ENCODE results near the gene CCDC74A.
"Not testable (repeated sequence)": the region's sequence is repeated elsewhere in the genome, so short reads cannot be mapped to it uniquely, and the experiment has no call there.

Gene CCDC74A

GRCh38 chr2:131529864-131530445, 2.3 kb downstream of the CCDC74A start:
- DNase-seq = not testable (repeated sequence)

DNA sequence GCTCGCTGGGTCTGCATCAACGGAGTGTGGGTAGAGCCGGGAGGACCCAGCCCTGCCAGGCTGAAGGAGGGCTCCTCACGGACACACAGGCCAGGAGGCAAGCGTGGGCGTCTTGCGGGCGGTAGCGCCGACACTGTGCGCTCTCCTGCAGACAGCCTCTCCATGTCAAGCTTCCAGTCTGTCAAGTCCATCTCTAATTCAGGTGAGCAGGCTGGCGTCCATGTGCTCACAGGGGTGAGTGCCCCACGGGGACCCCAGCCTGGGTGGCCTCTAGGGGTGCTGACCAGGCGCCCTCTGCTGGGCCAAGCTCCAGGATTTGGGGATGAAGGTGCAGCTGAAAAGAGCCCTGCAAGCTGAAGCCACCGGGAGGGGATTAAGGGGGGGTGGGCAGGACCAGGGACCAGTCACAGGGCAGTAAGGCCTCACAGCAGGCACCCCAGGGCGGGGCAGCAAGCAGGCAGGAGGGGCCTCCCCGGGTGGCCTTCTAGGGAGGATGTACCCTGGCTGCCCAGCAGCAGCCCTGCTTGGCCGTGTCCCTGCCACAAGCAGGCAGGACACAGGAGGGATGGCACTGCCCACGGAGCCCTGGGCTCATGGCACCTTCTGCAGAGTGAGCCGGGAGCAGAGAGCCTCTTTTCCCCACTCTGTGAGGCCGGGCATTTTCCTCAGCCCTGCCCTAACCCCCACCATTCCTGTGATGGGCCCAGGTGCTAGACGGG, 3.1 kb downstream of the CCDC74A start:
- DNase-seq = not testable (repeated sequence)

DNA sequence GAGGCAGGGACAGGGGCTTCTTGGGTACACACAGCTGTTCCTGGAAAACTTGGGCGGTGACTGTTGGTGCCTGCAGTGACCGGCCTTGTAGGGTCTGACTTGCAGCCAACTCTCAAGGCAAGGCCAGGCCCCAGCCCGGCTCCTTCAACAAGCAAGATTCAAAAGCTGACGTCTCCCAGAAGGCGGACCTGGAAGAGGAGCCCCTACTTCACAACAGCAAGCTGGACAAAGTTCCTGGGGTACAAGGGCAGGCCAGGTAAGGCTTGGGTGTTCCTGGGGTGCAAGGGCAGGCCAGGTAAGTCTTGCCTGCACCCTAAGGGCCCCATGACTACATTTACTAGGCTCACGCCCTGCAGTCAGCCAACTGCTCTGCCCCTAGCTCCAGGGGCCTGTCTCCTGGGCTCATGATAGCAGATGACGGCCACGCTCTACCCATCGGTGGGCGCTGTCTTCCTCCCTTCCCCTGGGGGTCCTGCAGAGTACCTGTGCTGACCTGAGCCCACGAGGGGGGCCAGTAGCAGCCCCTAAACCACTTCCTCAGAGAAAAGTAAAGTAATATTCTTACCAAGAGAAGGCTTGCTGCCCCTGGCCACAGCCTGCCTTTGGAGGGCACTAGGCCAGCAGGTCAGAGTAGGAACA, 4.0 kb downstream of the CCDC74A start:
- not testable (repeated sequence) for DNase-seq

- not testable (repeated sequence) for DNase-seq
These were observed 5.3 kb downstream of the CCDC74A start for GRCh38 chr2:131532723-131533608.

DNA sequence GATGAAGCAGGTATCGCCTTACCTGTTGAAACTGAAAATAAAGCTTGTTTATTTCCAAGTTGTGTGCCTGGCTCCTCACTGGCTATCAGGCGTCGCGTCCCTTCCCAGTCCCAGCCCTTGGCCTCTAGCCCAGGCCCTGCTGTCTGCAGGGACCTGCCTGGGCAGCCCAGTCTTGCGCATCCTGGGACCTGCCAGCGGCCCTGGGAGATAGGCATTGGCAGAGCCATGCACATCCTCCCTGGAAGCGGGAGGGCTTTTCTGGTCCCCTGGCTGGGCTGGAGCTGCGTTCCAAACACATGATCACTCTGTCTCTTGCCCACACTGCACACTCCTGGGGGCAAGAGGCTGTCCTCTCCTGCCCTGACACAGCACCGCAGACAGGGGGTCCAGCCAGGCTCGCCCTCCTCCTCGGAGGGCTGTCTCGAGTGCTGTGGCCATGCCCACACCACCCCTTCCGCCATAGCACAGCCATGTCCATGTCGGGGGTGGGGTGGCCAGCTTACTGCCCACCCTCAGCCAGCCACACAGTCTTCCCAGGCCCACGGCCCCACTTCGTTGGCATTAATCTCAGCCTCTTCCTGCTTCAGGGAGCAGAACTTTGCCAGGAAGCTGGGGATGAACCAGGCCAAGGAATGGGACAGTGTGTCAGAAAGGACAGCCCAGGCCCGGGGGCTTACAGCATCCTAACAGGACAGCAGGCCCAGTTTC, 6.1 kb downstream of the CCDC74A start:
- DNase-seq = not testable (repeated sequence)

GRCh38 chr2:131534317-131534672, 6.6 kb downstream of the CCDC74A start:
- DNase-seq = not testable (repeated sequence)

DNA sequence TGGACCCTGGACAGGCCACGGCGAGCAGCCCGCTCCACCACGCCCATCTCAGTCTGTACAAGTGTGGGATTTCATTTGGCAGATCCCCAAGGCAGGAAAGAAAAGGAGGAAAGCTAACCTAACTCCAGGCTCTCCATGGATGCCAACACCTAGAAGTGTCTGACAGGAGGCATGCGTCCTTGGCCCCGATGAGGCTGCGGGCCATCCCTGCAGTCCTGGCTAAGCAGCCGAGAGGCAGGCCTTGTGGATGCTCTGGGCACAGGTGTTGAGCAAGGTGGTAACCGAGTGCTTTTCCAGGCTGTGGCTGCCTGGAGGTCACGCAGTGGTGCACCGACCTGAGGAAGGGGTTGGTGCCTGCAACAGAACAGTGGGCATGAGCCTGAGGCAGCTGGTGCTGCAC, 7.3 kb downstream of the CCDC74A start:
- DNase-seq = not testable (repeated sequence)

GRCh38 chr2:131535526-131535925, 7.8 kb downstream of the CCDC74A start:
- no peak for DNase-seq

DNA sequence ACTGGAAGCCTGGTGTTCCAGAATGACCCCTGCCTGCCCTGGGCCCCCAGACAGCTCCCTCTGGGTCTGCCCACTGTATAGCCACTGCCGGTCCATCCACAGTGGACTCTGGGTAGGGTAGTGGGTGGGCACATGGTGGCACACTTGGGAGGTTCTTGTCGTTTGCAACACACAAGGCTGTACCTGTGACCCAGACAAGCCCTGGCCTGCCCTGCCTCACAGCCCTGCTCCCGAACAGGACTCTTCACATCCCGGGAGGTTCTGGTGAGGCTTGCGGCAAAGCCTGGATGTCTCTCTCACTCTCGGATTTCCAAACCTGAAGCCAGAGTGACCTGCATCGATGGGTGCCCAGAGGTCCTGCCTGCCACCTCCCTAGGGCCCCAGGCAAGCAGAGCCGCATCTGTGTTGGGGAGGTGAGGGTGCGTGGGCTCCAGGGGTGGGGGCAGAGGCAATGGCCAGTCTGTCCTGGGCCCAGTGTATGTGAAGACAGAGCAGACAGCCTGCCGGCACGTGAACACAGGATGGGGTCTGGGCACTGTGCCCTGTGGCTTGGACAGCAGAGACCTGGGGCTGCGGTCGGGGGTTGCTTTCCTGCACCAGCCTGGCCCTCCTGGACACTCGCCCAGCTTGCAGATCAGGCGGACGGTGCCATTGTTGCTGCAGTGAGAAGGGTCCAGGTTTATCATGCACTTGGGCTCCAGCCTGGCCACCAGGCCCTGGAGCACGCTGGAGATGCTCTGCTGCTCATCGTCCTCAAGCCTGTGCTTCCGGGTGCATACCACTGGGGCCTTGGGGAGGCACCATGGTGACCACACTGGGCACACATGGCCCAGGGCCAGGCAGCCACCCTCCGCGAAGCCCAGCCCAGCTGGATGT, 8.5 kb downstream of the CCDC74A start:
- DNase-seq = not testable (repeated sequence)

- not testable (repeated sequence) for DNase-seq
These were observed 9.2 kb downstream of the CCDC74A start for GRCh38 chr2:131536841-131537240.

DNA sequence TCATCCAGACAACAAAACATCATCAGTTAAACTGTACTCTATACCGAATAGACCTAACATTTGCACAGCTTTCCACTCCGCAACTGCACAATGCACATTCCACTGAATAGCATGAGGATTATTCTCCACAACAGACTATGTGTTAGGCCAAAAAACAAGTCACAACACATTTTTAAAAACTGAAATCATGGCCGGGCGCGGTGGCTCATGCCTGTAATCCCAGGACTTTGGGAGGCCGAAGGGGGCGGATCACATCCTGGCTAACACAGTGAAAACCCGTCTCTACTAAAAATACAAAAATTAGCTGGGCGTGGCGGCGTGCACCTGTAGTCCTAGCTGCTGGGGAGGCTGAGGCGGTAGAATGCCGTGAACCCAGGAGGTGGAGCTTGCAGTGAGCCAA, 11.2 kb downstream of the CCDC74A start:
- DNase-seq = not testable (repeated sequence)

- DNase-seq = no peak
These were observed 15.0 kb downstream of the CCDC74A start for GRCh38 chr2:131542438-131543384.

- no peak for DNase-seq
These were observed 15.8 kb downstream of the CCDC74A start for GRCh38 chr2:131543385-131543891.

GRCh38 chr2:131544006-131544812, 16.5 kb downstream of the CCDC74A start:
- DNase-seq = not testable (repeated sequence)

DNA sequence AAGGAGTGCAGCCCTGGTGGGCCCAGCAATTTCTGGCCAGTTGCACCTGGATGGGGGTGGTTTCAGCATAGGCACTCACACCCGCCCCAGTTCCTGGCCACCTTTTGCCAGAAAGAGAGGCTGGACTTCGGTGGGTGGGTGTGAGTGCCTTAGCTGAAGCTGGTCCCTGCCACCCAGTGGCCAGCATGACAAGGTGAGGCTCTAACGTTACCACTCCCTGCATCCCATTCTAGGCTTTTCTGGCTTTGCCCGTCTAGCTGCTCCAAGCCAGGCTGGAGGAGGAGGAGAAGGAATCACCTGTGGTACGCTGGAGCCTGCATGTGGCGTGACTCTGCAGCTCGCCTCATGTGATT, 17.1 kb downstream of the CCDC74A start:
- DNase-seq = not testable (repeated sequence)

DNA sequence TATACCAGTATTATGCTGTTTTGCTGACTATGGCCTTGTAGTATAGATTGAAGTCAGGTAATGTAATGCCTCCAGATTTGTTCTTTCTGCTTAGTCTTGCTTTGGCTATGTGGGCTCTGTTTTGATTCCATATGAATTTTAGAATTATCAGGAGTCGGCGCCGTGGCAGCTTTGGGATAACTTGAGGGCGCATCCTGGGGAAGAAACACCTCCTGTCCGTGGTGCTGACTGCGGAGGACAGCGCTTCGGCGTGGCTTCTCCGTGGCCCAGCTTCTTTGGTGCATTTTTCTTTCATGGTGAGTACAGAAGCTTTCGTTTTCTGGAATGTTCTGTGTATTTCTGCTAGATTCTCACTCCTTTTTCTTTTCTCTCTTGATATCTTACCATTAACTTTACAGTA, 25.2 kb downstream of the CCDC74A start:
- DNase-seq = no peak

DNA sequence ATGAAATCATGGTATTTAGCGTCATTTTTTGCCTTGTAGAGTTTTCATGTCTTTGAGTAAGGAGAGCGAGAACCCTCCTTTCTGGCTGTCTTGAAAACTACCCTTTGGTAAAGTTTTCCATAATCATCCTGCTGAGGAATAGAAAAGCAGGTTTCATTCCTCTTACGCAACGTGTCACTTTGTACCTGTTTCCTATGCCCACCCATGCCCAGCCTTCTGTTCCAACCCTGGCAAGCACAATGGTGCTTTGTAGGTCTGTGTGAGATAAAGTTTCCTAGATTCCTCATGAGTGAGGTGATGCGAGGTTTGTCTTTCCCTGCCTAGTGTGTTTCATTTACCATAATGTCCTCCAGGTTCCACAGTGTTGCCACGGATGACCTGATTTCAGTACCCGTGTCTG, 29.3 kb downstream of the CCDC74A start:
- no peak for DNase-seq

DNA sequence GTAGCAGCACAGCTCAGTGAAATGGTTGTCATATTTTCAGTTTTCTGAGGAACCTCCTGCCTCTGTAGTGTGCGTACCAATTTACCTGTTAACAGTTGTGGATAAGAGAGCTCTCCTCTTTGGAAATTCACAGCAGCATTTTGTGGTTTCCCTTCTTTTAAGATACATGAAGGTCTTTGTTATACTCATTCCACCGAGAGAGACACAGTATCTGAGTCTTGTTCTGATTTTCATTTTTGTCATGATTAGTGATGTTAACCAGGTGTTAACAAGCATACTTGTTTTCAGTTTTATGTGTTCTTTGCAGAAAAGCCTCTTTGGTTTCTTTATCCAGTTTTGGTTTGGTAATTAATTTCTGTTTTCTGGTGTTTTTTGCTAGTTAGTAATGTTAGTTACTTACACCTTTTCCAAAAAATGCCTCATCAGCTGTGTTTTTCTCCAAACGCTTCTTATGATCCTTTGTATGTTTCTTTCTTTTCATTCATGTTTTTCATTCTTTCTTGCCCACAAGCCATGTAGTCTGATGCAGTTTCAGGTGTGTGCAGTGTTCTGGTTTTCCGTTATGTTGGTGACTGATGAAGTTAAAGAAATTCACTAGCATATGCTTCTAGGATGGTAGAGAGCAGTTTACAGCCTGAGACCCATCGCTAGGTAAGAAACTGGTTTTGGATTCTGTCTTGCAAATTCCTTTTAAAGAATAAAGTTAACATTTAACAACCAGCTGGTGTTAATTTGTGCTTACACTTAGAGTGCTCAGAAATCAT, 30.1 kb downstream of the CCDC74A start:
- DNase-seq = no peak

All from NCI-H748 treated with DMSO at 0.1 percent for 48 hours (cell line).